ENCODE data around the gene NPC2. TPM values are rescaled to one million over a fixed set of nuclear protein-coding genes. Genes with fewer than 3 reads are reported as not detected.

NPC2 gene
- 97.7 and 124 TPM in 2 replicates for polyA plus RNA-seq (2011; rRNA removed)
- polyA plus RNA-seq (2012; cell fraction: cytosol; rRNA removed): 284 and 295 TPM in 2 replicates
- polyA plus RNA-seq (2012; cell fraction: nucleus; rRNA removed): 193 and 247 TPM in 2 replicates
- polyA plus RNA-seq (2017; fragmentation: RNase III; extraction: RNeasy Plus Mini Kit Qiagen cat#74134 plus additional on column Dnase treatment): 345 to 465 TPM (median 457 TPM) in 3 replicates
- polyA minus RNA-seq (2011; rRNA and poly(A)+ RNA removed): 67.1 and 90.8 TPM in 2 replicates

- peak within 1 kb of the TSS; percentile 84 to 96 for H3K27ac ChIP-seq
- H3K4me3 ChIP-seq: peak within 1 kb of the TSS; percentile 82
- no peak for FAIRE-seq
- ChIA-PET CTCF (interaction anchor here (0.6 to 5.2 kb wide), 5 partner anchors 9 to 385 kb away, joined by 3 to 33 read pairs (median 3); no protein-coding TSS in a partner anchor), POLR2A (interaction anchor here (0.6 to 1.5 kb wide), 8 partner anchors 9 to 397 kb away, joined by 3 to 5 read pairs (median 4); partner anchors contain the start of gene ABCD4)
- H3K9me3 ChIP-seq: no peaks in the 10 kb centered on the region
- peak; percentile 54 for TF ChIP-seq POLR2A (IDR thresholded peaks at IDR 0.05; ENCODE audit: low read length)
- no peak for TF ChIP-seq CBX8 (IDR thresholded peaks at IDR 0.05)
- peak; percentile 76; the same call in 1 of the 2 replicates for TF ChIP-seq RNF2 (IDR thresholded peaks at IDR 0.05; ENCODE audit: borderline replicate concordance, low read depth)
- TF ChIP-seq JUN (IDR thresholded peaks at IDR 0.05): peak in 1 of 2 experiments; percentile 42; a peak in 2 of 5 replicates
- no peak for TF ChIP-seq CHD4 (IDR thresholded peaks at IDR 0.05; ENCODE audit: borderline replicate concordance)
- TF ChIP-seq HEYL (CRISPR knock-in tag; IDR thresholded peaks at IDR 0.05): no peak
- TF ChIP-seq MAX (IDR thresholded peaks at IDR 0.05): peak; percentile 31; the same call in 1 of the 2 replicates
- TF ChIP-seq PHF8 (IDR thresholded peaks at IDR 0.05; ENCODE audit: borderline replicate concordance, low read depth): peak; percentile 41; the same call in 1 of the 2 replicates
- TF ChIP-seq FOSB (CRISPR knock-in tag; IDR thresholded peaks at IDR 0.05): no peak
- TF ChIP-seq CBX2 (IDR thresholded peaks at IDR 0.05; ENCODE audit: borderline replicate concordance, low read depth): no peak
- no peak for TF ChIP-seq RARB (CRISPR knock-in tag; IDR thresholded peaks at IDR 0.05)
- peak within 1 kb of the TSS; percentile 93 for H3K4me2 ChIP-seq
- WGBS (ENCODE audit: missing lambda C conversion rate): 2% methylated on average over 30 of the region's 35 CpGs
- H3K4me1 ChIP-seq: peaks cover 40% of the 10 kb centered on the region
- ATAC-seq: peak in 1 of 2 experiments; percentile 37; a peak in 3 of 6 replicates
- DNase-seq (ENCODE audit: low read depth in 1 of 2, low spot score in 1 of 2): no peak
Measured at GRCh38 chr14:74492776-74493342, at the start of gene NPC2. Gene NPC2, minus strand, starts transcription at chr14:74493305. Its CDS starts 31 bp downstream, at chr14:74493274.

- H3K9me3 ChIP-seq: no peaks in the 10 kb centered on the region
- no peak for FAIRE-seq
- WGBS (ENCODE audit: missing lambda C conversion rate): 85% methylated on average over 10 of the region's 10 CpGs
- ChIA-PET CTCF (interaction anchor here (1.0 to 1.4 kb wide), 3 partner anchors 30 to 67 kb away, joined by 3 read pairs; no protein-coding TSS in a partner anchor), POLR2A (no interaction called here)
- no peak overlapping the region for H3K4me3 ChIP-seq
- ATAC-seq: peak in 1 of 2 experiments; percentile 18; a peak in 3 of 6 replicates
- no peaks in the 10 kb centered on the region for H3K4me1 ChIP-seq
- no peak for DNase-seq (ENCODE audit: low read depth in 1 of 2, low spot score in 1 of 2)
- no peak overlapping the region for H3K4me2 ChIP-seq
- TF ChIP-seq JUN (IDR thresholded peaks at IDR 0.05): no peak
- no peak for TF ChIP-seq RAD21 (conservative IDR thresholded peaks at IDR 0.05 in 1 of 2, IDR thresholded peaks at IDR 0.05 in 1 of 2)
- no peak for TF ChIP-seq HMGXB4 (CRISPR knock-in tag; IDR thresholded peaks at IDR 0.05; ENCODE audit: borderline replicate concordance)
- no peak for TF ChIP-seq MYC (IDR thresholded peaks at IDR 0.05; ENCODE audit: borderline replicate concordance, low read length)
- no peak for TF ChIP-seq CHD4 (IDR thresholded peaks at IDR 0.05; ENCODE audit: borderline replicate concordance)
- TF ChIP-seq E2F6 (IDR thresholded peaks at IDR 0.05; ENCODE audit: borderline replicate concordance, low read depth): no peak
- no peak for TF ChIP-seq JUNB (IDR thresholded peaks at IDR 0.05)
- TF ChIP-seq HEYL (CRISPR knock-in tag; IDR thresholded peaks at IDR 0.05): no peak
- TF ChIP-seq ELK1 (IDR thresholded peaks at IDR 0.05; ENCODE audit: low read depth, low read length): no peak
- TF ChIP-seq ZSCAN20 (CRISPR knock-in tag; IDR thresholded peaks at IDR 0.05): no peak
- TF ChIP-seq RCOR1 (IDR thresholded peaks at IDR 0.05; ENCODE audit: low read depth, low read length): no peak
- H3K27ac ChIP-seq: no peak overlapping the region
Measured at GRCh38 chr14:74542056-74542685, 49.1 kb upstream of the NPC2 start.

Data from A549 (cell line).